ENCODE measurements around the gene ACTR1A. TPM values are rescaled to one million over a fixed set of nuclear protein-coding genes. Genes with fewer than 3 reads are reported as not detected.

ACTR1A gene
- total RNA-seq, 2 donors from 2014 or later, result 91.6 to 114 TPM

DNA sequence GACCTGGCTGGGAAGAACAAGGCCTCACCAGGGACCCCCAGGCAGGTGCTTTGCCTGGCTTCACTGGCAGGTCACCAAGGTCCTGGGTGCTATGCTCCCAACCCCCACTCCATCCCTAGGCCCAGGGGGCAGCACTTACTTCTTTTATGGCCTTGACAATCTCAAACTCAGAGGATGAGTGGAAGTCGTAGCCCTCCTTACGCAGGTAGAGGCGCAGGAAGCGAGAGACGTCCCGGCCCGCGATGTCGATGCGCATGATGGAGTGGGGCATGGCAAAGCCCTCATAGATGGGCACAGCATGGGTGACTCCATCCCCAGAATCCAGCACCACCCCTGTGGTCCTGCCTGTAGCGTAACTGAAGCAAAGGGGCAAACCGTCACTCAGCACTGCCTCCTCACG lies 18.5 kb downstream of the ACTR1A start:
- H3K9me3 ChIP-seq (ENCODE audit: control insufficient read depth, low read length), result no peaks in the 10 kb centered on the region
- TF ChIP-seq, protein P1, sequence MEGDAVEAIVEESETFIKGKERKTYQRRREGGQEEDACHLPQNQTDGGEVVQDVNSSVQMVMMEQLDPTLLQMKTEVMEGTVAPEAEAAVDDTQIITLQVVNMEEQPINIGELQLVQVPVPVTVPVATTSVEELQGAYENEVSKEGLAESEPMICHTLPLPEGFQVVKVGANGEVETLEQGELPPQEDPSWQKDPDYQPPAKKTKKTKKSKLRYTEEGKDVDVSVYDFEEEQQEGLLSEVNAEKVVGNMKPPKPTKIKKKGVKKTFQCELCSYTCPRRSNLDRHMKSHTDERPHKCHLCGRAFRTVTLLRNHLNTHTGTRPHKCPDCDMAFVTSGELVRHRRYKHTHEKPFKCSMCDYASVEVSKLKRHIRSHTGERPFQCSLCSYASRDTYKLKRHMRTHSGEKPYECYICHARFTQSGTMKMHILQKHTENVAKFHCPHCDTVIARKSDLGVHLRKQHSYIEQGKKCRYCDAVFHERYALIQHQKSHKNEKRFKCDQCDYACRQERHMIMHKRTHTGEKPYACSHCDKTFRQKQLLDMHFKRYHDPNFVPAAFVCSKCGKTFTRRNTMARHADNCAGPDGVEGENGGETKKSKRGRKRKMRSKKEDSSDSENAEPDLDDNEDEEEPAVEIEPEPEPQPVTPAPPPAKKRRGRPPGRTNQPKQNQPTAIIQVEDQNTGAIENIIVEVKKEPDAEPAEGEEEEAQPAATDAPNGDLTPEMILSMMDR (conservative IDR thresholded peaks at IDR 0.05), result peak; percentile 12
- peaks cover 78% of the 10 kb centered on the region for H3K36me3 Mint-ChIP-seq (ENCODE audit: low read depth)
- H3K9ac ChIP-seq (ENCODE audit: extremely low read depth, low read length, poor library complexity, severe bottlenecking), result no peak overlapping the region
- whole genome bisulfite sequencing, 2 experiments (ENCODE audit: insufficient coverage in 1 of 2, insufficient read length in 1 of 2), result 98 to 100% methylated on average over 3 to 13 of the region's 13 CpGs
- H3K27ac Mint-ChIP-seq, result no peak overlapping the region
- H3K27ac ChIP-seq (ENCODE audit: low read depth, low read length), result no peak overlapping the region
- H3K4me3 Mint-ChIP-seq, result no peak overlapping the region
- no peaks in the 10 kb centered on the region for H3K4me1 Mint-ChIP-seq
- H3K27me3 ChIP-seq (ENCODE audit: control insufficient read depth, insufficient read depth, low read length, poor library complexity, severe bottlenecking), result no peaks in the 10 kb centered on the region
- H3K9me3 Mint-ChIP-seq, result no peaks in the 10 kb centered on the region
- H3K4me3 ChIP-seq (ENCODE audit: low read length), result no peak overlapping the region
- peaks cover 95% of the 10 kb centered on the region for H3K36me3 ChIP-seq (ENCODE audit: control insufficient read depth, insufficient read depth, low read length)
- H3K27me3 Mint-ChIP-seq (ENCODE audit: insufficient read depth), result no peaks in the 10 kb centered on the region
- no peaks in the 10 kb centered on the region for H3K4me1 ChIP-seq (ENCODE audit: control insufficient read depth, insufficient read depth, low read length)
- DNase-seq, result no peak

DNA sequence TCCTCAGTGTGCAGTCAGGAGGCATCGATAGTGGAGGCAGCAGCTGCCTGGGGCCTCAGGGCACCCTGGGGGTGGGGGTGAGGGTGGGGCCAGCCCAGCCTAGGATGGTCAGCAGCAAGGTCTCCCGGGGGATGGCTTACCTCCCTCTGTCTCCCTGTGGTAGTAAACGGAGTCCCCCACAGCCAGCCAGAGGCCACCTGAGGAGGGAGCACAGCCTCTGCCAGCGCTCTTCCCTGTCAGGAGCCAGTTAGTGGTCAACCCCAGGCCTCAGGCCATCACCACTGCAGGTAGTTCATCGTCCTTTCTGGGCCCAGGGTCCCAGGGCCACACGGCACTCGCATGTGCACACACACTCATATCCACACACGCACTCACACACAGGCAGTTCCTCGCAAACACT lies 22.1 kb downstream of the ACTR1A start:
- no peaks in the 10 kb centered on the region for H3K27me3 Mint-ChIP-seq (ENCODE audit: insufficient read depth)
- TF ChIP-seq, protein P1 (conservative IDR thresholded peaks at IDR 0.05), result no peak
- WGBS, 2 experiments (ENCODE audit: insufficient coverage in 1 of 2, insufficient read length in 1 of 2), result 88 to 91% methylated on average over 2 to 9 of the region's 9 CpGs
- H3K27ac Mint-ChIP-seq, result no peak overlapping the region
- H3K4me1 ChIP-seq (ENCODE audit: control insufficient read depth, insufficient read depth, low read length), result no peaks in the 10 kb centered on the region
- H3K9me3 Mint-ChIP-seq, result no peaks in the 10 kb centered on the region
- H3K27ac ChIP-seq (ENCODE audit: low read depth, low read length), result no peak overlapping the region
- no peak for DNase-seq
- no peak overlapping the region for H3K9ac ChIP-seq (ENCODE audit: extremely low read depth, low read length, poor library complexity, severe bottlenecking)
- H3K4me1 Mint-ChIP-seq, result no peaks in the 10 kb centered on the region
- no peaks in the 10 kb centered on the region for H3K9me3 ChIP-seq (ENCODE audit: control insufficient read depth, low read length)
- peaks cover 70% of the 10 kb centered on the region for H3K36me3 ChIP-seq (ENCODE audit: control insufficient read depth, insufficient read depth, low read length)
- H3K36me3 Mint-ChIP-seq (ENCODE audit: low read depth), result peaks cover 55% of the 10 kb centered on the region
- H3K4me3 Mint-ChIP-seq, result no peak overlapping the region
- no peak overlapping the region for H3K4me3 ChIP-seq (ENCODE audit: low read length)
- no peaks in the 10 kb centered on the region for H3K27me3 ChIP-seq (ENCODE audit: control insufficient read depth, insufficient read depth, low read length, poor library complexity, severe bottlenecking)

DNA sequence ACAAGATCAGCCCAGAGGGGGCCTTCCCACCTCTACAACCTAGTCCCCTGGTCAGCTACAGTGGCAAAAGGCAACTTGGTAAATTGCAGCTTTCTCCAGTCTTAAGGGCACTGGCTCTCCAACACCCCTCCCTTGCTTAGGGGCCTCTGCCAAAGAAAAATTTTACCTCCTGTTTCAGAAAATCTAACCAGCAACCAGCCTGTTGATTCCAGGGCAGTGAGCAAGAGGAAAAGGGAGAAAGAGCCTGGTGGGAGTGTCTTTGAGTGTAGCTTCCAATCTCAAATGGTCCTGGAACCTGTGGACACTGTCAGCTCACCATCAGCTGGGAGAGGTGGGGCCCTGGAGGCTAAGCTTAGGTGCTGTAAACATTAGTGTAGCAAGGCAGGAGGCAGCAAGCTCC lies 22.9 kb downstream of the ACTR1A start:
- Mint-ChIP-seq H3K4me1 (no peaks in the 10 kb centered on the region), H3K27me3 (ENCODE audit: insufficient read depth) (no peaks in the 10 kb centered on the region), H3K36me3 (ENCODE audit: low read depth) (peaks cover 51% of the 10 kb centered on the region), H3K9me3 (no peaks in the 10 kb centered on the region), H3K27ac (no peak overlapping the region), H3K4me3 (no peak overlapping the region)
- Histone ChIP-seq H3K9me3 (ENCODE audit: control insufficient read depth, low read length) (no peaks in the 10 kb centered on the region), H3K36me3 (ENCODE audit: control insufficient read depth, insufficient read depth, low read length) (peaks cover 63% of the 10 kb centered on the region), H3K27ac (ENCODE audit: low read depth, low read length) (no peak overlapping the region), H3K4me3 (ENCODE audit: low read length) (no peak overlapping the region), H3K9ac (ENCODE audit: extremely low read depth, low read length, poor library complexity, severe bottlenecking) (no peak overlapping the region), H3K27me3 (ENCODE audit: control insufficient read depth, insufficient read depth, low read length, poor library complexity, severe bottlenecking) (no peaks in the 10 kb centered on the region), H3K4me1 (ENCODE audit: control insufficient read depth, insufficient read depth, low read length) (no peaks in the 10 kb centered on the region)
- no peak for DNase-seq
- TF ChIP-seq, protein P1 (conservative IDR thresholded peaks at IDR 0.05), result no peak

Measured in endodermal cell (in vitro differentiated cells).